Tibial nerve (tissue), 4 donors: ENCODE measurements around the gene GFPT1. TPM values are rescaled to one million over a fixed set of nuclear protein-coding genes. Genes with fewer than 3 reads are reported as not detected.

Experiments used
- DNase-seq, 2 donors: peaks; one replicate each; pipeline ENCODE4 v3.0.0-alpha.2; 2019; ENCODE audit warnings: low spot score in 2 of 2
- H3K27ac ChIP-seq, 4 donors: fragments of 200-600 bp; sonication (generic) in 3 of 4; one replicate each; pipeline ENCODE4 v1.5.1; 2017 to 2019; ENCODE audit warnings: mild to moderate bottlenecking in 1 of 4
- H3K27me3 ChIP-seq, 2 donors: fragments of 200-600 bp; sonication (generic) in 1 of 2; one replicate each; pipeline versions ENCODE4 v1.5.1 to v1.6.0; 2017 to 2019
- H3K36me3 ChIP-seq, 3 donors: fragments of 200-600 bp; sonication (generic); one replicate each; pipeline ENCODE4 v1.5.1; 2018 to 2019
- H3K4me1 ChIP-seq, 4 donors: fragments of 200-600 bp; sonication (generic) in 3 of 4; one replicate each; pipeline ENCODE4 v1.5.1; 2017 to 2019
- H3K4me3 ChIP-seq, 4 donors: fragments of 200-600 bp; sonication (generic) in 3 of 4; one replicate each; pipeline ENCODE4 v1.5.1; 2017 to 2019; ENCODE audit warnings: mild to moderate bottlenecking in 1 of 4, moderate library complexity in 1 of 4
- H3K9me3 ChIP-seq, 4 donors: fragments of 200-600 bp; sonication (generic) in 3 of 4; one replicate each; pipeline ENCODE4 v1.5.1; 2017 to 2019
- CTCF ChIP-seq, 5 experiments: fragments of 200-600 bp in 3 of 5; fragments of 450-650 bp in 2 of 5; sonication (generic) in 3 of 5; IDR thresholded peaks; one replicate each; pipeline ENCODE4 v1.5.1; 2016 to 2019; ENCODE audit warnings: antibody characterized with exemption in 5 of 5, mild to moderate bottlenecking in 3 of 5, moderate library complexity in 2 of 5
- EP300 ChIP-seq, 2 donors: sonication (generic); formaldehyde crosslinking; IDR thresholded peaks; one replicate each; pipeline ENCODE4 v1.6.1; 2017; ENCODE audit warnings: antibody characterized with exemption in 2 of 2, mild to moderate bottlenecking in 1 of 2
- POLR2A ChIP-seq, 2 donors: fragments of 450-650 bp; IDR thresholded peaks; one replicate each; pipeline ENCODE4 v1.6.1; 2017; ENCODE audit warnings: antibody characterized with exemption in 2 of 2, mild to moderate bottlenecking in 2 of 2, moderate library complexity in 2 of 2
- WGBS, 2 donors: methylation state at CpG; one replicate each; pipeline ENCODE4 v1.1.5; 2018; 5-methylcytosine and 5-hydroxymethylcytosine counted together
- total RNA-seq, 4 donors: library from RNA; depleted of rRNA; stranded (reverse); fragments of >200 nt; gene quantifications; one replicate each; pipeline ENCODE4 v1.1.0, GENCODE V29; 2016

The GFPT1 gene
- total RNA-seq, 4 donors from 2014 or later: 15.5 to 30.0 (median 22.1) TPM

DNA sequence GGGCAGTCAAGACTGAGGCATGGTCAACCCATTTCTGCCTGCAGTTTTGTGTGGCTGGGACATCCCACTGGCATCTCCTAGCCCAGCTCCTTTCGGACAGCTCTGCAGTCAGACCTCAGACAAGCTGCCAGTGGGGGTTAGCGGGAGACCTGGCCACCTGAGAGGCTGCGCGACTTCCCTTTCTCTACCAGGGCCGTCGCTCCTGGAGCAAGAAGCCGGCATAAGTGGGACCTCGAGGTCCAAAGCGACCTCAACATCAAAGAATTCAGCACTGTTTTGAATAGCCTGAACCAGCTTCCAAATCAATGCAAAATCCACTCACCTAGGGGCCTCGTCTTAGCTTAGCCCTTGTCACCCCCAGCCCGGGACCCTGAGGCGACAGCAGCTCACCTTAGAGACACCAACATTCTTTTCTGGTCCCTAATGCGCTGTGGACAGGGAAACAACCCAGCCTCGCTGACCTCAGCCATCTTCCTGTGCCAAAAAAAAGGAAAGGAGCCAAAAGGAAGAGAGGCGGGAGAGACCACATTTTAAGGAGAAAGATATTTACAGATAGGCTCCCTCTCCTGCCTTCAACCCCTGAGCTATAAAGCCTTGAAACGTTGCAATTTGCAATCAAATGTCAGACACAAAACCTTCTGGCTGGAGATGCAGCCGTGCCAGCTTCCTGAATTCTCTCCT, 81.2 kb downstream of the GFPT1 start:
- H3K9me3 ChIP-seq: peaks cover 0 to 8% (median 0%) of the 10 kb centered on the region in 4 donors
- 43 to 48% methylated on average over 16 to 17 of the region's 17 CpGs for WGBS, 2 donors
- DNase-seq: no peak
- peak overlapping the region; percentile 53 to 69 (median 62) for H3K4me3 ChIP-seq
- no peaks in the 10 kb centered on the region for H3K36me3 ChIP-seq
- peak overlapping the region; percentile 46 to 88 (median 60) for H3K27ac ChIP-seq
- H3K27me3 ChIP-seq: no peaks in the 10 kb centered on the region
- peaks cover 0 to 55% (median 27%) of the 10 kb centered on the region in 4 donors for H3K4me1 ChIP-seq
- TF ChIP-seq EP300 (IDR thresholded peaks at IDR 0.05): no peak
- no peak for TF ChIP-seq POLR2A (IDR thresholded peaks at IDR 0.05)
- no peak for TF ChIP-seq CTCF (IDR thresholded peaks at IDR 0.05)

DNA sequence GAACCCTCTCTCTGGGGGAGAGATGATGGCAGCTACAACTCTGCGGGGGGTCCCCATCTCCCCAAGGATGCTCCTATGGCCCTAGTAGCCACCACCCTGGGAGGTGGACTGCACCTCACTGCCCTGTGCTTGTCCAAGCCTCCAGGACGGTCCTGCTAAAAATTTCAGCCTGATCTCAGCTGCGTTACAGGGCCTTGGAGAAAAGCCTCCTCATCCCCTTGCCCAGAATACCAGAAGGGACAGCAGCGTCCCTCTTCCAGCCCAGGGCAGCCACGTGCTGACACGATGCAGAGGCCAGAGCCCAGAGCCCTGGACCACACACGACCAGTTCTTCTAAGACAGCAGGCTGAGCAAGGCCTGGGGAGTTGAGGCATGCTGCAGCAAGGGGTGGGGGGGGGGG, 81.9 kb downstream of the GFPT1 start:
- H3K27me3 ChIP-seq: no peaks in the 10 kb centered on the region
- H3K27ac ChIP-seq: no peak overlapping the region
- H3K4me1 ChIP-seq: peaks cover 0 to 48% (median 21%) of the 10 kb centered on the region in 4 donors
- 74 to 86% methylated on average over 3 to 6 of the region's 7 CpGs for WGBS, 2 donors
- no peak for TF ChIP-seq POLR2A (IDR thresholded peaks at IDR 0.05)
- TF ChIP-seq EP300 (IDR thresholded peaks at IDR 0.05): no peak
- no peak for TF ChIP-seq CTCF (IDR thresholded peaks at IDR 0.05)
- H3K9me3 ChIP-seq: peaks cover 0 to 8% (median 0%) of the 10 kb centered on the region in 4 donors
- H3K4me3 ChIP-seq: no peak overlapping the region
- no peak for DNase-seq
- no peaks in the 10 kb centered on the region for H3K36me3 ChIP-seq

DNA sequence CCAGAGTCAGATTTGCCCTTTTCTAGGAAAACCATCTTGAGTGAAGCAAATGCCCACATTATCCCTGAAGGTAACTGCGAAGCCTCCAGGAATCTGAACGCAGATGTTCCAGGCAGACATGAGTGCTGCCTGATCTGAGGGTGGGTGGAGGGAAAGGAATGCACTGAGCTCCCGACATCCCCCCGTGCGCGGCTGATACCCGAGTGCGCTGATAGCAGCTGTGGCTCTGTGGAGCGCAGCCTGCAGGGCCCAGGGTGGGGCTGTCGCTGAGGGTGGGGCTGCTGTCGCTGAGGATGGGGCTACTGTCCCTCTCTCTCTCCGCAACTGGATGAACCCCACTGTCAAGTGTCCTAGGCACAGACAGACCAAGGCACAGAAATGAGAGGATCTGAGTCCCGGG, 82.4 kb downstream of the GFPT1 start:
- Histone ChIP-seq H3K4me1 (peaks cover 0 to 43% (median 16%) of the 10 kb centered on the region in 4 donors), H3K4me3 (no peak overlapping the region), H3K36me3 (no peaks in the 10 kb centered on the region), H3K27ac (no peak overlapping the region), H3K9me3 (peaks cover 0 to 8% (median 0%) of the 10 kb centered on the region in 4 donors), H3K27me3 (no peaks in the 10 kb centered on the region)
- TF ChIP-seq POLR2A (IDR thresholded peaks at IDR 0.05) (no peak), CTCF (IDR thresholded peaks at IDR 0.05) (no peak), EP300 (IDR thresholded peaks at IDR 0.05) (no peak)
- DNase-seq: no peak
- 77 to 80% methylated on average over 12 to 13 of the region's 13 CpGs for WGBS, 2 donors

GRCh38 chr2:69300650-69301049, 86.4 kb downstream of the GFPT1 start:
- no peak for DNase-seq
- no peaks in the 10 kb centered on the region for H3K36me3 ChIP-seq
- H3K4me1 ChIP-seq: peaks cover 0 to 14% (median 2%) of the 10 kb centered on the region in 4 donors
- TF ChIP-seq CTCF (IDR thresholded peaks at IDR 0.05) (no peak), EP300 (IDR thresholded peaks at IDR 0.05) (no peak), POLR2A (IDR thresholded peaks at IDR 0.05) (no peak)
- H3K27ac ChIP-seq: no peak overlapping the region
- no peaks in the 10 kb centered on the region for H3K27me3 ChIP-seq
- H3K4me3 ChIP-seq: no peak overlapping the region
- H3K9me3 ChIP-seq: peaks cover 0 to 8% (median 0%) of the 10 kb centered on the region in 4 donors
- WGBS, 2 donors: 88 to 92% methylated on average over 3 of the region's 3 CpGs

GRCh38 chr2:69299772-69300516, 87.1 kb downstream of the GFPT1 start:
- 52 to 70% methylated on average over 4 of the region's 4 CpGs for WGBS, 2 donors
- Histone ChIP-seq H3K9me3 (peaks cover 0 to 8% (median 0%) of the 10 kb centered on the region in 4 donors), H3K4me1 (peaks cover 0 to 12% (median 2%) of the 10 kb centered on the region in 4 donors), H3K27ac (no peak overlapping the region), H3K36me3 (no peaks in the 10 kb centered on the region), H3K4me3 (no peak overlapping the region), H3K27me3 (no peaks in the 10 kb centered on the region)
- TF ChIP-seq POLR2A (IDR thresholded peaks at IDR 0.05) (no peak), CTCF (IDR thresholded peaks at IDR 0.05) (no peak), EP300 (IDR thresholded peaks at IDR 0.05) (no peak)
- no peak for DNase-seq
